ENCODE measurements around the gene SGK1.

Gene SGK1

GRCh38 chr6:134161041-134161440 is 156.9 kb downstream of the SGK1 start:
- ChIA-PET POLR2A (no interaction called here), CTCF (interaction anchor here (1.2 kb wide), 1 partner anchor 722 kb away, joined by 3 read pairs; no protein-coding TSS in a partner anchor)
- DNase-seq (ENCODE audit: extremely low spot score), result no peak
- TF ChIP-seq CTCF (IDR thresholded peaks at IDR 0.05; ENCODE audit: control extremely low read depth, extremely low read depth, low read depth, missing control alignments), result no peak

GRCh38 chr6:134152767-134153485 is 165.0 kb downstream of the SGK1 start:
- ChIA-PET POLR2A (no interaction called here), CTCF (interaction anchor here (1.5 to 3.1 kb wide), 5 partner anchors 9 to 788 kb away, joined by 4 to 16 read pairs (median 8); no protein-coding TSS in a partner anchor)
- no peak for TF ChIP-seq CTCF (IDR thresholded peaks at IDR 0.05; ENCODE audit: control extremely low read depth, extremely low read depth, low read depth, missing control alignments)
- no peak for DNase-seq (ENCODE audit: extremely low spot score)

GRCh38 chr6:134148566-134148965 is 169.3 kb downstream of the SGK1 start:
- POLR2A ChIA-PET, result no interaction called here
- no peak for DNase-seq (ENCODE audit: extremely low spot score)
- CTCF ChIA-PET, result interaction anchor here (0.7 to 2.2 kb wide), 7 partner anchors 8 to 739 kb away, joined by 3 to 12 read pairs (median 4); no protein-coding TSS in a partner anchor
- TF ChIP-seq CTCF (IDR thresholded peaks at IDR 0.05; ENCODE audit: control extremely low read depth, extremely low read depth, low read depth, missing control alignments), result no peak

GRCh38 chr6:134147034-134147533 is 170.8 kb downstream of the SGK1 start:
- TF ChIP-seq CTCF (IDR thresholded peaks at IDR 0.05; ENCODE audit: control extremely low read depth, extremely low read depth, low read depth, missing control alignments), result no peak
- ChIA-PET CTCF (interaction anchor here (1.5 kb wide), 1 partner anchor 9 kb away, joined by 8 read pairs; no protein-coding TSS in a partner anchor), POLR2A (no interaction called here)
- DNase-seq (ENCODE audit: extremely low spot score), result no peak

GRCh38 chr6:134146268-134147033 is 171.5 kb downstream of the SGK1 start:
- POLR2A ChIA-PET, result no interaction called here
- no peak for TF ChIP-seq CTCF (IDR thresholded peaks at IDR 0.05; ENCODE audit: control extremely low read depth, extremely low read depth, low read depth, missing control alignments)
- CTCF ChIA-PET, result interaction anchor here (0.7 to 4.1 kb wide), 5 partner anchors 8 to 677 kb away, joined by 3 to 23 read pairs (median 4); no protein-coding TSS in a partner anchor
- DNase-seq (ENCODE audit: extremely low spot score), result no peak

GRCh38 chr6:134145786-134146185 is 172.1 kb downstream of the SGK1 start:
- DNase-seq (ENCODE audit: extremely low spot score), result no peak
- ChIA-PET CTCF (interaction anchor here (0.7 to 4.1 kb wide), 6 partner anchors 8 to 677 kb away, joined by 3 to 23 read pairs (median 4); no protein-coding TSS in a partner anchor), POLR2A (no interaction called here)
- no peak for TF ChIP-seq CTCF (IDR thresholded peaks at IDR 0.05; ENCODE audit: control extremely low read depth, extremely low read depth, low read depth, missing control alignments)
